NCI-H345 treated with DMSO at 0.1 percent for 48 hours (cell line): ENCODE measurements around the gene DLG3.
A peak's percentile ranks its signal among the peaks of the same experiment; 100 is the strongest.
"Not testable (repeated sequence)": the region's sequence is repeated elsewhere in the genome, so short reads cannot be mapped to it uniquely, and the experiment has no call there.

Experiments used
- DNase-seq: peaks from one replicate; lab custom pipeline; 2025; ENCODE audit not compliant: unreplicated experiment; lab: John Stamatoyannopoulos, UW

Gene DLG3

DNA sequence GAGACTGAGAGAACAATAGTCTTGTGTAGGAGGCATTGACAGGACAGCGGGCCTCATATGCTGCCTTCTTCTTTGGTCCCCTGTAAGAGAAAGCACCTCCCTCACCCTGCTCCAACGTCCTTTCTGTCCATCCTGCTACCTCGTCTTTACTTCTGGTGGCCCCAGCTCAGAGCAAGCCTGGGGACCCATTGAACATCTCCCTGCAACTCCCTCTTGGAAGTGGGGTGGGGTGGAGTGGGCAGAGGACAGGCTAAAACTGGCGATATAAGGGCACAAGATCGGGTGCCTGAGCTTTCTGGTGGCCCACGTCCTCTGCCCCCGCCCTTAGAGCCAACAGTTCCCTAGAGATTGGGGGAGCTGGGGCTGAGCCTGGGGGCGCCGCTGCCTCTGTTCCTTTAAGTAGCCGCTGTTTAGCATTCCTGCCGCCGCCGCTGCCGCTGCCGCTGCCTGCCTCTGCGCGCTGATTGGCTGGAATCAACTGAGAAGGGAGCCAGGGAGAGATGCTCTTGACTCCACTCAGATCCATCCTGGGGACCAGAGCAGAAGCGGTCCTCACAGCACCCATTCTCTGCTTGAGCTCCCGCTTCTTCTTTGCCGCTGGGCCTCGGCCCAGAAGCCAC is at the start of gene DLG3:
Gene DLG3 (plus strand): TSS at position 510 of the 620 bp plus-strand sequence. CDS start 367 bp downstream, outside the sequence.
- peak; percentile 57 for DNase-seq

GRCh38 chrX:70398899-70399298 is 45.7 kb upstream of the DLG3 start:
- no peak for DNase-seq

DNA sequence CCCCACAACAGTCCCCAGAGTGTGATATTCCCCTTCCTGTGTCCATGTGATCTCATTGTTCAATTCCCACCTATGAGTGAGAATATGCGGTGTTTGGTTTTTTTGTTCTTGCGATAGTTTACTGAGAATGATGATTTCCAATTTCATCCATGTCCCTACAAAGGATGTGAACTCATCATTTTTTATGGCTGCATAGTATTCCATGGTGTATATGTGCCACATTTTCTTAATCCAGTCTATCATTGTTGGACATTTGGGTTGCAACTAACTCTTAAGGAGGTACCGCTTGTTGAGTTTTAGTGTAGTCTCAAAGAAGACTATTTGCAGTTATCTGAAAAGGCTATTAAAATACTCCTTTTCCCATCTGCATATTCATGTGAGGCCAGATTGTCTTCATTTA is 44.5 kb upstream of the DLG3 start:
- DNase-seq, result not testable (repeated sequence)

GRCh38 chrX:70402721-70403120 is 41.9 kb upstream of the DLG3 start:
- DNase-seq, result no peak

- DNase-seq, result no peak
These were observed 39.6 kb upstream of the DLG3 start for GRCh38 chrX:70405003-70405402.

GRCh38 chrX:70410921-70411320 is 33.7 kb upstream of the DLG3 start:
- no peak for DNase-seq

- DNase-seq, result no peak
These were observed 33.2 kb upstream of the DLG3 start for GRCh38 chrX:70411475-70411874.

- peak; percentile 35 for DNase-seq
These were observed 23.0 kb upstream of the DLG3 start for GRCh38 chrX:70421618-70422017.

DNA sequence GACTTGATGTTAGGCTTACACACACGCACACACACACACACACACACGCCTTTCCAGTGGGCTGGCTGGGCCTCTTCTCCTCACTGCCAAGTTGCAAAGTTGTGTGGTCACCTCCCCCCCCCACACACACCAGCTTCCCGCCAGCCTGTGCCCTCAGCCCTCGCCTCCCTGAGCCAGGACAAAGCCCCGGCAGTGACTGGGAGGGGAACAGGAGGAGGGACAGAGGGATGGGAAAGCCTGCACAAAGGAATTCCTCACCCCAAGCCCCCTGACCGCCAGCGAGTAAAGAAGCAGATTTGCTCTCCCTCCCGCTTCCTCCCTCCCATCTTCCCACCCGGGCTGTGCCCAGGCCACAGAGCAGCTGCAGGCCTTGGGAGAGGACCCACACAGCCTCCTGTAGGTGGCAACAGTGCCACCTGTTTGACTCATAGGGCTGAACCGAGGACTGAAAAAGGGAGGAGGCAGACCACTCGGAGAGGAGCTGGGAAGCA is 21.7 kb upstream of the DLG3 start, which contains the start of gene GDPD2:
Gene GDPD2 (plus strand): TSS at position 464 of the 491 bp plus-strand sequence. CDS start 1,671 bp downstream, outside the sequence.
- peak; percentile 34 for DNase-seq

DNA sequence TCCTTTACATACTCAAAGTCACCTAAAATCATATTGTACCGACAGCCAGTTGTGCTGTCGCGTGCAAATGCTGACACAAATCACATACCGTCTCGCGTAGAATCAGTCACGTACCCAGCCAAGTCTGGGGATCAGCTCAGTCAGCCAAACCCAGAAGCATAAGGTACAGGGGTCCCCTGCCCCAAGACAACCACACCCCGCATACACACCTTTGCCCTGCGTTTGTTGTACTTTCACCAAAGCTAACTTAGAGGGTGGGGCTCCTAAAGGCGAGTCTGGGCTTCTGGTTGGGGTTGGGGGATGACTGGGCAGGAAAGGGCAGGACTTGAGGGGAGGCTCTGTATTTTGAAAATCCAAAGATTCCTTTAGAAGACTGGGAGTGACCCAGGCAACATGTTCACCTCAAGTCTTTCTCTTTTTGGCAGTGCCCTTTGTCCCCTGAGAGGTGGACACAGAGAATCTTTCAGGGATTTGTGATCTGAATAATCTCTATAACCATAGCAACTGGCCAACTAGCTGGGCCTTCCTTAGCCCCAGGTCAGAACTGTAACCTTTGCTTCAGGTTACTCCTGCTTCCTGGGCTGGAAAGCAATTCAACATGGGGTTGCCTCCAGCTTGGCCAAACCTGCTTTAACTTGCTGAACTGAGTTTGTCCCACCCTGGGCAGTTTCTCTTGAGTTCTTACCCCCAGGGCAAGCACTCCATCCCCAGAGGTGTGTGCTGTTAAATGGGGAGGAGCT is 20.5 kb upstream of the DLG3 start:
- DNase-seq, result no peak

GRCh38 chrX:70424801-70425200 is 19.8 kb upstream of the DLG3 start:
- no peak for DNase-seq

DNA sequence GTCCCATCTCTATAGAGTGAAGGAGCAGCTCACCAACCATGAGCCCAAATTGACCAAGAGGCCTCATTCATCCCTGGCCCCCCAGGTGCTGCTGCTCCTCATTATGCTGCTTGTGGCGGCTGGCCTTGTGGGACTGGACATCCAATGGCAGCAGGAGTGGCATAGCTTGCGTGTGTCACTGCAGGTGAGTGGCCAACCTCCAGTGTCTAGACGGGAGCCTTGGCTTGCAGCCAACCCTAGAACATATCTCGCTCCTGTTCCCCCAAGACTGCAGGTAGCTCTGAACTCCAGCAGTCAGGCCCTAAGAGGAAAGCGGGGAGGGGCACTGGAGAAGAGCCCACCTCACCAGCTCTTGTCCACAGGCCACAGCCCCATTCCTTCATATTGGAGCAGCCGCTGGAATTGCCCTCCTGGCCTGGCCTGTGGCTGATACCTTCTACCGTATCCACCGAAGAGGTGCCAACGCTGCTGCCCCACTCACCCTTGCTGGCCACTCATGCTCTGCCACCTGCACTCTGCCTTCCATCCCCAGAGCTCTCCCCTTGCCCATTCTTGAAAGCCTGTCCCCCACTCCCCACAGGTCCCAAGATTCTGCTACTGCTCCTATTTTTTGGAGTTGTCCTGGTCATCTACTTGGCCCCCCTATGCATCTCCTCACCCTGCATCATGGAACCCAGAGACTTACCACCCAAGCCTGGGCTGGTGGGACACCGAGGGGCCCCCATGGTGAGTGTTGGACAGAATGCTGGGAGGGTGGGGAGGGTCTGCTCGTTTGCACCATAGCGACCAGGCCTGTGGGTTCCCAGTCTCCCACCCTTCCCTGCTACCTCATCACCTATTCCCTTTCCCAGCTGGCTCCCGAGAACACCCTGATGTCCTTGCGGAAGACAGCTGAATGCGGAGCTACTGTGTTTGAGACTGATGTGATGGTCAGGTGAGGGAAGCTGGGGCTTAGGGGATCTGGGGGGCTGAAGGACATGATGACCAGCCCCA is 18.1 kb upstream of the DLG3 start:
- DNase-seq, result no peak

- no peak for DNase-seq
These were observed 17.3 kb upstream of the DLG3 start for GRCh38 chrX:70427365-70427764.

DNA sequence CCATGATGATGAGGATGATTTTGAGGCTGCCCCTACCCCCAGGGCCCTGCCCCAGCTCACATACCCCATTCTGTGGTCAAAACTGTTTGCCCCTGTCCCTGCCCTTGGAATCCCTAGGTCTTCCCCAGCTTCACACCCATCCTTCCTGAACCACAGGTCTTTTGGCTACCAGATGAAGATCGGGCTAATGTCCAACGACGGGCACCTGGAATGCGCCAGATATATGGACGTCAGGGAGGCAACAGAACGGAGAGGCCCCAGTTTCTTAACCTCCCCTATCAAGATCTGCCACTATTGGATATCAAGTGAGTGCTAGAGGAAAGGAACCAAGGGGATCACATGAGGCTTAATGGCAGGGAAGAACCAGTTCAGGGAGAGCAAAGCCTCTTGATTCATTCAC is 14.9 kb upstream of the DLG3 start:
- no peak for DNase-seq

- DNase-seq, result no peak
These were observed 11.4 kb upstream of the DLG3 start for GRCh38 chrX:70432936-70433847.

DNA sequence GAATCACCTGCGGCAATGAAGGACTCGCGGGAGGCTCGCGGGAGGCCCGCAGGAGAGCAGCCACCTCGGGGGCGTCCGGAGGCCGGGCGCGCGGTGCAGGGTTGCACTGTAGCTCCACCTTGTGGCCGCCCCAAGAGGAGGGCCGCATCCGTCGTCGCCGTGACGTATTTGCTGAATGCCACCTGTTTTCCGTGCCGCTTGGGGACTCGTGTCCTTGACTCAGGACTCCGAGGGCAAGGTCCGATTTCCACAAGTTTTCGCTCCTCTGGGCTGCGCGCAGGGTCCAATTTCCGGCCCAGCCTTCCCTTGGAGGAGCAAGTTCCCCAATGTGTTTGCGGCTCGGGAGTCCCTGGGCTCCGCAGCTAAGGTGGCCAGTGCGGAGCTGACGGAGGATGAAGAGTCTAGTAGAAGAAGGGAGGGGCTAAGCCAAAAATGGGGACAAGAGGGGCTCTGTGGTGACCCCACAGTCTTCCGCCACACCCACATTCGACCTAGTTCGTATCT is 10.7 kb upstream of the DLG3 start:
- DNase-seq, result peak; percentile 46

- DNase-seq, result peak; percentile 60
These were observed 10.2 kb upstream of the DLG3 start for GRCh38 chrX:70434352-70434866.

- DNase-seq, result no peak
These were observed 9.6 kb upstream of the DLG3 start for GRCh38 chrX:70434914-70435586.

DNA sequence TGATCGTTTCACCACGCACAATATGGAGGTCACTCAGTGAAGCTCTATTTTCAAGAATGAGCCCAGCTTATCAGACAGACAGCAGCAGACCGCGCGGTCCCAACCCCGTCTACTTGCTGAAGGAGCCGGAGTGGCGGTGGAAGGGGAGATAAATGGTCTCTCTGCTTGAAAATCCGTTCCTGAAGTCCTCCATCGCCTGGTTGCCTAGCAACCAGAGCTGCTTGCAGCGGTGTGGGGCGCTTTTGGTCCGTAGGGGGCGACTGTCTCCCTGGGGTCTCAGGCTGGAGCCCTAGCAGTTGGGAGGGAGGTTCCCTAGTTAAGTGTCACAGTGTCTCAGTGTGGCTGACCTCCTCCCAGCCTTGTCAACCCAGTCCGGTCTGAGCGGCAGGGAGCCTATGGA is 8.3 kb upstream of the DLG3 start:
- no peak for DNase-seq
